K562 treated with DMSO at 1 percent for 12 hours (cell line): ENCODE data around the gene SHISAL2A. TPM values are rescaled to one million over a fixed set of nuclear protein-coding genes. Genes with fewer than 3 reads are reported as not detected.

Experiments used
- total RNA-seq: library from RNA; unstranded; fragments of 300-600 nt; gene quantifications from 2 replicates; pipeline ENCODE4 v1.2.3, GENCODE V29; 2022; ENCODE audit not compliant: insufficient read depth

SHISAL2A gene
- total RNA-seq, result not detected in 2 replicates

GRCh38 chr1:52632732-52633290 lies at the start of gene SHISAL2A:
TSS of gene SHISAL2A (plus strand) at chr1:52633168. CDS start at chr1:52633494, 326 bp downstream.

DNA sequence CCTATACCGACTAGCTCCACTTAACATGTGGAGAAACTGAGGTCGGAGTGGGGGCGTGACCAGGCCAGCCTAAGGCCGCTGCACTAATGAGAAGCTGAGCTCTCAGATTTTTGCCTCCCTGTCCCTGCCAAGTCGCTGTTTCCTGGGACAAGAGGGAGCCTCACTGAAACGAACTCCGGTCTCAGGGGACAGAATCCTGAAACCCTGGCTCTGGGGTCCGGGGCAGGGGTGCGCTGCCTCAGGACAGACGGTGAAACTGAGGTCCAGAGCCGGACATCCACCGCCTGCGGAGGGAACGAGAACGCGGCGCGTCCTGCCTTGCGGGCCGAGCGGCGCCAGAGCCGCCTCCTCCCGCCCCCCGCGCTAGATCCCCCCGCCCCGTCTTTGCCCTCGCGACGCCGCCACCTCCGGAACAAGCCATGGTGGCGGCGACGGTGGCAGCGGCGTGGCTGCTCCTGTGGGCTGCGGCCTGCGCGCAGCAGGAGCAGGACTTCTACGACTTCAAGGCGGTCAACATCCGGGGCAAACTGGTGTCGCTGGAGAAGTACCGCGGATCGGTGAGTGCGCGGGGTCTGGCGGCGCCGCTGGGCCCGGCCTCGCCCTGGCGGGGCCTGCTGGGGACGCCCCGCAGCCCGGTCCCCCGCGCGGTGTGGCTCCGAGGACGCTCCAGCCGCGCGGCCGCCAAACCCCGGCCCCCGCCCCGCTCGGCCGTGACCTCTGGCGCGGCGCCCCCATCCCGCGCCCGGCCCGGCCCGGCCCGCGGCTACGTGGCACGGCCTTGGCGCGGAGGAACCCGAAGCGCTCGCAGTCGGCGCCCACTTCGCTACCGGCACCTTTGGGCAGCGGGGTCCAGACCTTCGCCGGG lies 30.7 kb upstream of the SHISAL2A start, which contains the start of gene GPX7:
TSS of gene GPX7 (plus strand) at position 381 of the 865 bp plus-strand sequence. CDS start at position 420, 39 bp downstream.

DNA sequence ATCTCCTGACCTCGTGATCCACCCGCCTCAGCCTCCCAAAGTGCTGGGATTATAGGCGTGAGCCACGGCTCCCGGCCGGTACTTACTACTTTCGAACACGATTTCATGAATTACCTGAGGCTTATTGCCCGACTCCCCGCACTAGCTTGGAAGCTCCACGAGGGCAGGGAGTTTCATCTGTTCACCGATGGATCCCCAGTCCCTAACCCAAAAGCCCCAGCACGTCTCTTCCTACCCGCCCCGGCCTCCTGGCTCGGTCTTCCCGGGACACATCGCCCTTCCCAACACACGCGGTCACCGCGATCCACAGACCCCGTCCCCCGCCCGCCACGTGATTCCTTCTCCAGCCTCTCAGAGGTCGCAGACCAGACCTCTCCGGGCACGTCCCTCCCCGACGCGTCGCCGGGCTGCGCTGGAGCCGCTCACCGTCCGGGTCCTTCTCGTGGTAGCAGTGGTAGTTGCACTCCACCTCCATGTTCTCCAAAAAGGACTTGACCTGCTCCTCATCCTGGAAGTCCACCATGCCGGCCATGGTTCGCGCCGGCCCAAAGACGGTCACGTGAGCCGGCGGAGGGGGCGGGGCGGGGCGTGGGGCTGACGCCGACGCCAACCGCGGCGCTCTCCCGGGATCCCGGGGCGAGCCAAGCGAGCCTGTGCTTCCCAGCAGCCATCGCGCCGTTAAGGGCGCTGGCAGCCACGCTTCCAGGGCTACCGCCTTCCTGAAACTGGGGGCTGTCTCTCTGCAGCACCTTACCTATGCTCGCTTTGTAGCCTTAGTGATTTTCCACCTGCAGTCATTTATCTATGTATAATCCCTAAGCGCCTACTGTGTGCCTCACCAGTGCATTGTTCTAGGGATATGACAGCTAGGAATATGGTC lies 65.1 kb downstream of the SHISAL2A start, which contains the start of gene COA7:
TSS of gene COA7 (minus strand) at position 553 of the 880 bp plus-strand sequence. CDS start at position 532, 21 bp downstream.

Other genes with a start within 250 kb of the SHISAL2A start
- gene ORC1, start 228.7 kb upstream of the SHISAL2A start, total RNA-seq, result 30.6 and 59.6 TPM in 2 replicates
- 32.0 and 59.2 TPM in 2 replicates for gene PRPF38A, start 228.6 kb upstream of the SHISAL2A start, total RNA-seq
- 24.4 and 48.8 TPM in 2 replicates for gene TUT4, start 80.1 kb upstream of the SHISAL2A start, total RNA-seq
- not detected in 2 replicates for gene GPX7, start 30.8 kb upstream of the SHISAL2A start, total RNA-seq
- gene COA7, start 65.2 kb downstream of the SHISAL2A start, total RNA-seq, result 9.2 and 22.8 TPM in 2 replicates
- gene ZYG11B, start 93.3 kb downstream of the SHISAL2A start, total RNA-seq, result 3.4 and 19.2 TPM in 2 replicates
- 2.6 and 6.7 TPM in 2 replicates for gene ZYG11A, start 209.6 kb downstream of the SHISAL2A start, total RNA-seq